GM18508 (cell line): ENCODE data around the gene PFDN2.

ENCODE experiments used
- ATAC-seq: cut with Tn5 transposase; IDR thresholded peaks from one replicate; pipeline ENCODE4 v1.9.1; 2021; ENCODE audit warnings: moderate number of reproducible peaks; ENCODE audit not compliant: insufficient read depth, unreplicated experiment

The PFDN2 gene

DNA sequence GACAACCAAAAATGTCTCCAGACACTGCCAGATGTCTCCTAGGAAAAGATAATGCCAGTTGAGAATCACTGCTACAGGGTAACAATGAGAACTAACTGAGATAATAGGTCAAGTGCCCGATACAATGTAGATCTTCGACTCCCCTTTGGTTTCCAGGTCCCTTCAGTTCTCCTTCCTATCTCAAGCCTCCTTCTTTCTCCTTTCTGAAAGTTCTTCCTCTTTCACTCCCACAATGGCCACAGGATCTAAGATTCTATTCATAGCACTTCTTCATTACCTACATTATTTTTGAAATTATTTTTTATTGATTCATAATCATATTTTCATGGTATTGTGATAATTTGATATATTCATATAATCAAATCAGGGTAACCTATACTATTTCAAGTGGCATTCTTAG, 6.3 kb downstream of the PFDN2 start:
- ATAC-seq = no peak

DNA sequence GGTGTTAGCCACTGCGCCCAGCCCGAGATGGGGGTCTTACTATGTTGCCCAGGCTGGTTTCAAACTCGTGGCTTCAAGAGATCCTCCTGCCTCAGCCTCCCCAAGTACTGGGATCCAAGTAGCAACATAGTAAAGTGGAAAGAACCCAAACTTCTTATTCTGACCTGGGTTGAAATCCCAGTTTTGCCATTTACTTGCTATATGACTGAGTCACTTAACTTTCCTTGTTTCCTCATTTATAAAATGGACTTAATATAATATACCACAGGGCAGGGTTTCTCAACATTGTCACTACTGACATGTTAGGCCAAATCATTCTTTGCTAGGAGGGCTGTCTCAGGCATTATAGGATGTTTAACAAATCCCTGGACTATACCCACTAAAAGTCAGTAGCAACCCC, 6.7 kb downstream of the PFDN2 start:
- ATAC-seq = no peak

DNA sequence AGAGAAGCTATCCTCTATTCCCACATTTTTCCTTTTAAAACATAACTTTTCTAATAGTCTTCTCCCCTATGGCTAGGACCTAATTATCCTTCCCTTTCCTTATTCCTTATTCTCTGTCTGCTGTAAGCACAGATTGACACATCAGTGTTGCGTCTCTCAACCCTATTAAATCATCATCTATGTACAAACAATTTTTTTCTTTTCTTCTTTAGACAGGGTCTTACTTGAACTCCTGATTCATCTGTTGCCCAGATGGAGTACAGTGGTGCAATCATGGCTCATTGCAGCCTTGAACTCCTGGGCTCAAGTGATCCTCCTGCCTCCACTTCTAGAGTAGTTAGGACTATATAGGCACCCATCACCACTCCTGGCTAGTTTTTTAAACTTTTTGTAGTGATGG, 11.4 kb downstream of the PFDN2 start:
- no peak for ATAC-seq

DNA sequence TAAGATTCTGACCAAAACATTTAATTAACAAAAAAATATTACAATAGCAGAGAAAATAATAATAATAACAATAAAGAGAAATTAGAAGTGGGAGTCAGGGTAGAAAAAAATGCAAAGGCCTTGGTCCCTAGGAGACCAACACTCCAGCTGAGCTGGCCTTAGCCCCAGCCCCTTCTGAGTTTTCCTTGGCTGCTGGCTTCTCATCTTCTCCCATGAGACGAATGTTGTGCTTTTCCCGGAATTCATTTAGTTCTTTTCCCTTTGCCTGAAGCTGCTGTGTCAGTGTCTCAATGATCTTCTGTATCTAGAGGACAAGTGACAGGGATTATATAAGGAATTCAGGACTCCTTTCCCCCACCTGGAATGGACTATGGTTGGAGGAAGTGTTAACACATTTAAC, 17.3 kb downstream of the PFDN2 start:
- no peak for ATAC-seq

DNA sequence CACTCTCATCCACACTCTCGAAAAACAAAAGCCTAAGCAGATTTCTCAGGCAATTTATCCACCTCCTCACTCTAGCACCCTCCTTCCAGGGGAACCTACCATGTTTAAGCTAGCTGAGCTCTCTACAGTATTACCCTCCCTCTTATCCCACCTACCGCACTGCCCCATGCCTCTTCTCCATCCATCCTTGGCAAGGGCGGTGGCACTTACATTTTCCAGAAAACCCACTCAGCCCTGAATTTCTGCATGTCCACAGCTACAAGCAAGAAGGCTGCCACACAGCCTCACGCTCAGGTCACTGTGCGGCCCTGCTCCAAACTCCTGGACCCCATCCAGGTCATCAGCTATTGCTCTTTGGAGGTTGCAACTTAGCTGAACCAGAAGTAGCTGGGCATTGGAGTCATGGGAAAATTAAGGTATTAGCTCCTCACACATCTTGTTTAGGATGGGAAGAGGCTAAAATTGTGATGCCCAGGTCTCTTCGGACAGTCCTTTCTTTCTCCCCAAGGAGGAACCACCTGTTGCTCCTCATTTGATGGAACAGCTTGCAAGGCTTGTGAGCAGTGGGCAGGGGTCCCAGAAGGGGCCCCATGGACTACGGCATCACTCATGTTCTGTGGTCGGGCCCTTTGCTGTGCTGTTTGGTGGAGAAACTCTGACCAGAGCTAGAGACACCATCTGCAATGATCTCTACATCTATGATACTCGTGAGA, 18.6 kb downstream of the PFDN2 start:
- no peak for ATAC-seq

DNA sequence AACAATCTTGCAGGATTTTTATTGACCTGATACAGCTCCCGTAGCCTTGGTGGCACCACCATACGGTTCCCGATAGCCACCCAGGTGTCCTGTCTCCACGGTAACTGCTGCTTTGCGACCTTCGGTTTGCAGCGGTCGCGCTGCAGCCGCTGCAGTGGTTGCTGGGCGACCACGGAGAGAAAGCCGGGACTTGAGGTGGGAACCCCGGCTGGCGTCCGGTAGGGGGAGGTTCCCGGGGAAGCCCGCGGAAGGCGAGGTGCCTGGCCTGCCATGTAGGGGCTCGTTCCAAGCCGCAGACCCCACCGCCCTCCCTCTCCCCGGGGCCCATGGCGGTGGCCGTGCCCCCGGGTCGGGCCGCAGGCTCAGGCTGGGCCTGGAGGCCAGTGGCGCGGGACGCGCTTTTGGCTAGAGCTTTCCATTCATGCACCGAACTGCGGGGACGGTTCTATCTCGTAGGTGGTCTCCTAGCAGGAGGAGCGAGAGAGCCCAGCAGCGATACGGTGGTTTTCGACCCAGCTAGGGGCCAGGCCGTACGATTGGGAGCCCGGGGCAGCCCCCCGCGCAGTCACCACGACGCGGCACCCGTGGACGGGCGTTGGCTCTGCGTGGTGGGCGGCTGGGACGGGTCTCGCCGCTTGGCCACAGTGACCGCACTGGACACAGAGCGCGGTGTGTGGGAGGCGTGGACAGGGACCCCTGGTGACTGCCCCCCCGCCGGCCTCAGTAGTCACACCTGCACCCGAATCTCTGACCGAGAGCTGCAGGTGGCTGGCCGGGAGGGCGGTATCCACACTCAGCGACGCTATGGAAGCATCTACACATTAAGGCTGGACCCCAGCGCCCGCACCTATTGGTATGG, 19.4 kb downstream of the PFDN2 start, which contains the start of gene KLHDC9:
Gene KLHDC9 (plus strand): TSS at position 152 of the 859 bp plus-strand sequence. CDS start 175 bp downstream, at position 327.
- ATAC-seq = peak; percentile 41

DNA sequence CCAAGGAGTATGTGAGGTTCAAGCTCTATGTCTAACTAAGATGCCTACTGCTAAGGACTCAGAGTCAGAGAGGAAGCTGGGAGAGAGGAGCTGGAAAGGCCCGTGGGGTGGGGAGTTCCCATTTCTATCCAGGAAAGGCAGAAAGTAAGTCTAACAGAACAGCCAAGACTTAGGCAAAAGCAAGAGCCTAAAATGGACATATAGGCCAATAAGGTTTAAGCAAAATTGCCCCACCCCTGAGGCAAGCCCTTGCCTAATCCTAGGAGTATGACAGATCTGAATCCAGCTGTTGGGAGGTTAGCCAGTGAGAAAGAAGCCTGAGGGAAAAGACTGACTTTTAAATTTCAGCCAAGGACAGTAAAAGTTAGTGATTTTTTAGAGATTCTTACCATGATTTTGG, 21.3 kb downstream of the PFDN2 start:
- peak; percentile 4 for ATAC-seq

DNA sequence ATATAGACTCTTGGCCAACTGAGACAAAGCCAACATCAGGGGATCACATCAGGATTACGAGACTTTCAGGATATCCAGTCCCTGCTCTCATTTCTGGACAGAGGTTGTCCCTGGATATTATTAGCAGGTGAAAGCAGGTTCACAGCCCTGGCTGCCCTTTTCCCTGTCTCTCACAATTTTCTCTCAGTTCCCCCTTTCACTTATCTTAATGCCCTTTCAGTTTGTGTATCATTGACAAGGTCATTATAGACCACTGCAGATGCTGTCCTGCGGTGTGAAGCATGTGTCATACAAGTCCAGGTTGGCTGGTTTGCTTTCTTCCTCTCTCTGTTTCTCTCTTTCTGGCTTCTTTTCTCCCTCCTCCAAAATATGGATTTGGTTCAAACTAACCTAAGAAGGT, 21.8 kb downstream of the PFDN2 start:
- peak; percentile 37 for ATAC-seq

DNA sequence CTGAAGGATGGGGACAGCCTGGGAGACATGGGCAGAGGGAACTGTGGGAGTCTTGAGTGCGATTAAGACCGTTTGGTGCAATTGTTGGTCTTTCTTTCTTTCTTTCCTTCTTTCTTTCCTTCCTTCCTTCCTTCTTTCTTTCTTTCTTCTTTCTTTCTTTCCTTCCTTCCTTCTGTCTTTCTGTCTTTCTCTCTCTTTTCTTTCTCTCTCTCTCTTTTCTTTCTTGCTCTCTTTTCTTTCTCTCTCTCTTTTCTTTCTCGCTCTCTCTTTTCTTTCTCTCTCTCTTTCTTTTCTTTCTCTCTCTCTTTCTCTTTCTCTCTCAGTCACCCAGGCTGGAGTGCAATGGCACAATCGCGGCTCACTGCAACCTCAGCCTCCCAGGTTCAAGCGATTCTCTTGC, 22.6 kb downstream of the PFDN2 start:
- no peak for ATAC-seq

DNA sequence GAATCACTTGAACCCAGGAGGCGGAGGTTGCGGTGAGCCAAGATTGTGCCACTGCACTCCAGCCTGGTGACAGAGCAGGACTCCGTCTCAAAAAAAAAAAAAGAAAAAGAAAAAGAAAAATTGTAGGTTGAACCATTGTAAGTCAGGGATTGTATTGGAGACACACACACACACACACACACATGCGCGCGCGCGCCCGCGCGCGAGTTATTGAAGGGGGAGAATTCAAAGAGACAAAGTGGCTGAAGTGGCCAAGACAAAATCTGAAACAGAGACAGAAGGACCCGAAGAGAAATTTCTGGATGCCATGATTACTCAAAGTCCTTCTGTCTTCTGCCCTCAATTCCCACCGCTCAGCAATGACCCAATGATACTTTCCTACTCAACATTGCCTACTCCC, 23.4 kb downstream of the PFDN2 start:
- no peak for ATAC-seq

DNA sequence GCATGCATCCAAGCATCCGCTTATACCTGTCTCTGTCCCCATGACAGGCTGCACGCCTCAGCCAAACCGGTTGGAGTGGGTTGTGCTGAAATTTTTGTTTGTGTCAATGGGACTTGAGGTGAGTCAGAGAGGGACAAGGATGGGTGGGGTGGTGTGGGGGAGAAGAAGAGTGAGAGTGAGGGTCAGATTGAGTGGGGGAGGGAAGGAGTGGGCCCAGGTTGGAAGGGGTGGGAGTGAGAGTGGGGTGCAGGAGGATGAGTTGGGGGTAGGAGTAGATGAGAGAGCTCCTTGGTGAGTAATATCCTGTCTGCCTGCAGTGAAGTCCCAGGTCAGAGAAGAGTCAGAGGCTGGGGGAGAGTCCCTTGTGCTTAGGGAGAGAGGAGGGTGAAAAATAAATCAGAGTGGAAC, 25.2 kb downstream of the PFDN2 start:
- no peak for ATAC-seq

DNA sequence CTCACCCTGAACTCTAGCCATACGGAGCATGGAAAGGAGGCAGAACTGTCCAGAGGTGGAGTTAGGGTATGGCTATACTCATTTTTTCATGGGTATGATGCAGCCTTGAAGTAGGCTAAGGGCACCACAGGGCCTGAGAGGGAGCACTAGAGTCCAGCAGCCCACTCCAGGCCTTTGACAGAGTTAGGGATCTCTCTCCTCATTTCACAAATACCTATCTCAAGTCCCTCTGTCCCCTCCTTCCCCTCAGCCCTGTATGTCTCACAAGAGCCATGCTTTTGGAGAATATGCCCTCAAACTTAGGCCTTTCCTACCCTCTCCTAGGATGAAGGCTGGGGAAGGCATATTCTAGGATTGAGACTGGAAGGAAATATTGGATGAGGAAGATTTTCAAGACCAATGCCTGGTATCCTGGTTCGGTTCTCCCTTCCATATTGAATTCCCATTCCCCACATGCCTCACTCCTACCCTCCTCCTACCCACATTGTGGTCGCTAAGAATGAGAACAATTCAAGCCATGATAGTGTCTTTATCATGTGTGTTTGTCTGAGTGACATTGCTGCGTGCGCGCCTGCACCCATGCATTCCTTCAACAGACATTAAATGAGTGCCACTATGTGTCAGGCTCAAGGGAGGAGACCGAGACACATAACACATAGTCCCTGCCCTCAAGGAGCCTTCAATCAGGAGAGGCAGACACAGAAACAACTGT, 25.9 kb downstream of the PFDN2 start:
- no peak for ATAC-seq

DNA sequence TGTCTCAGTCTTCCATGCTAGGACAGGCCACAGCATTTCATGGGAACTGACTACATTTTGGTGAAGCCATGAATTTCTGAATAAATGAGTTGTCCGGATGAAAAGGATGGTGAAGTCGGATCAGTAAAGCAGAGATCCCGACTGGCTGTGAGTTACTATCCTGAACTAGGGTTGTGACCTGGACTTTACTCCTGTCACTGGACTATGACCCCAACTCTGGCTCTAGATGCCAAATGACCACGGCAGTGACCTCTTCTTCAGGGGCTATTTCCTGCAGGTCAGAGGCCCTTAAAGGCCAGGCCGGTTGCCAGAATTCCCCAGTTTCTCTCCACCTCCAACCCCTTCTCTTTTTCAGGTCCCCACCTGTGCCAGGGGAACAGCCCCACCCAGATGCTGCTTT, 26.7 kb downstream of the PFDN2 start:
- no peak for ATAC-seq

DNA sequence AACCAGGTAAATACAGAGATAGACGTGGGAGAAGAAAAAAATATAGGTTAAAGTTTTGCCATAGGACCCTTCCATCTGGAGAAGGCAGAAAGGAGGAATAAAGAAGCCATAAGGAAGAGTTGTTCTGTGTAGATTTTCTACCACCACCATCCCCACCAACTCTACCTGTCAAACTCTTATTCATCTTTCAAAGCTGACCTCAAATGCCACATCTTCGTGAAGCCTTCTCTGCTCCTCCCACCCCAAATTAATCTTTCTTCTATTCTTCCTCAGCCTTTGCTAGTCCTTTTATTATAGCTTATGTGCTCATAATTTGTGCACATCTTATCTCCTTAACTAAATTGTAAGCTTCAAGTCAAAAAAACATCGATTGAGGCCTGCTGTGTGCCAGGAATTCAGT, 27.2 kb downstream of the PFDN2 start:
- ATAC-seq = no peak

DNA sequence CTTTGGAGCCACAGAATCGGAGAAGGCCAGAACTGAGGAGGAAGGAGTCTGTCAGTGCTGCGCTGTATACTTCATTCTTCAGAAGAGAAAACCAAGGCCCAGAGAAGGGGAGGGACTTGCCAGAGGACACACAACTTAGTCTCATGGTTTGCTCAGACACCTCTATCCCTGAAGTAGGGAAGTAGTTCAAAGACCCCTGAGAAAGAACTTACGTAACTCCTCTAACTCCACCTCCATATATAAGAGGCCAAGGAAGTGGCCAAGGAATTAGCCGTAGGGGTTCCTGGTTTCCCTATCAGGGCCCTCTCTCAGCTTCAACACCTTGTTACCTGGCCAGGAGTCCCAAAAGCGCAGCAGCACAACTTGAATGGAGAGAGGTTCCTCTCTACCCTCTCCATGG, 27.9 kb downstream of the PFDN2 start:
- no peak for ATAC-seq

DNA sequence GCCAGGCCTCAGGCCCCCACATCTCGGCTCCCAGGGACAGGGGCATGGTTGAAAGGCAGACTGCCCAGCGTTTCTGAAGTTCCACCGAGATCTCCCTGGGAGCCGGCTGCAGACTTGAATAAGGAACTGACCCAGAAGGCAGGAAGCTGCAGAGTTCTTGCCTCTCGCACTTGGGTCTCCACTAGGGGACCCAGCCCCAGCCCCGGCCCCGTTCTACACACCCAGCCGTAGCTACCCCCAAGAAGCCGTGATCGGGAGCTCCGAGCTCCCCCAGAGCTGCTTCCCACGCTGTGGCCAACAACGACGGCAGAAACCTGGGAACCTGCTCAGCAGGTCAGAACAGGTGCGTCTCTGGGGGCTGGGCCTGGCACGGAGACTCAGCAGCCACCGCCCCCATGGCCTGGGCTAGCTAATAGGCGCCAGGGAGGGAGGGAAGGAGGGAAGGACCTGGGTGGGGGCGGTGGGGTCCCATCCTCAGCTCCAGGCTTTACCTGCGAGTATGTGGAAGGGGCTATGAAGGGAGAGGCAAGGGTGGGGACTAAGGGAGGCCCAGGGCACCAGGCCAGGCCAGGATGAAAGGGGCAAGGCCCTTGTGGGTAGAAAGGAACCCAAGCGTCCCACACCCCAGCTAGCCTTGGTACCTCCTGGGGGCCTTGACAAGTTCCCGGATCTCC, 28.4 kb downstream of the PFDN2 start, which contains the start of gene NECTIN4:
Gene NECTIN4 (minus strand): TSS at position 308 of the 674 bp plus-strand sequence. CDS start 262 bp downstream, at position 46.
- no peak for ATAC-seq

DNA sequence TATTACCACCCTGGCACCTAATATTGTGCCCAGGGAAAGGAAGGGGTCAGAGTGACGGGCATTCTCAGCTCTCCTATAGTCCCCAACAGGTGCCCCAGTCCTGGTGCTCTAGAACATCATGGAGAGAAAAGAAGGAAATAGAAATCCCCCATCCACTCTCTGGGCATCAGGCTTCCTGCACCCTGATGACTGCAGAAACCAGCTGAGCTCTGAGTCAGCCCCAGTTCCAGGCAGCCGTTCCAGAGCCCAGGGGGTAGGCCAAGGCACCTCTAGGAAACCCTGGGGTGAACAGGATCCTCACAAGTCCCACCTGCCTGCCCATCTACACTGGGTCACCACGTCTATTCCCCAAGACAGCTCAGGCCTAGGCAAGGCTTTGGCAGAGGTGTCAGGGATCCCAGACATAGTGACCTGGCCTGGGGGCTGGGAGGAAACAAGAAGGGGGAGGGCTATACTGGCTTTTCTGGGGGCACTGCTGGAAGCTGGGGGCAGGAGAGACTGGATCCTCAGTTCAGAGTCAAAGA, 29.2 kb downstream of the PFDN2 start:
- no peak for ATAC-seq

DNA sequence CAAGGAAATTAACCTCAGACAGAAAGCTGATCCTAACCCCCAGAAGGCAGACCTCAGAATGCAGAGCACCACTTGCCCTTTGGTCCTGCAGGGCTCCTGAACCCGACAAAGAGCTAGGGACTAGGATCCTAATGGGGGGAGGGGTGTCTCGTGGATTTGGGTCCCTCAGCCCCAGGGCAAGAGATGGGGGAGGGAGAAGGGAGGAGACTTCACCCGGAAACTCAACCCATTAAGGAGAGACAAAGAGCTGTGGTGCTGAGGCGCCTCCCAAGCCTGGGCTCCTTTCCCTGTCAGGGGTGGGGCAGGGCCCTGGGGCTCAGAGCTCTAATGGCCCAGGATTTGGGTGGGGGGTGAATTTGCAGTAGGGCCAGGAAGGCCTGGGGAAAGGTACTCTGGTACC, 31.4 kb downstream of the PFDN2 start:
- ATAC-seq = no peak

DNA sequence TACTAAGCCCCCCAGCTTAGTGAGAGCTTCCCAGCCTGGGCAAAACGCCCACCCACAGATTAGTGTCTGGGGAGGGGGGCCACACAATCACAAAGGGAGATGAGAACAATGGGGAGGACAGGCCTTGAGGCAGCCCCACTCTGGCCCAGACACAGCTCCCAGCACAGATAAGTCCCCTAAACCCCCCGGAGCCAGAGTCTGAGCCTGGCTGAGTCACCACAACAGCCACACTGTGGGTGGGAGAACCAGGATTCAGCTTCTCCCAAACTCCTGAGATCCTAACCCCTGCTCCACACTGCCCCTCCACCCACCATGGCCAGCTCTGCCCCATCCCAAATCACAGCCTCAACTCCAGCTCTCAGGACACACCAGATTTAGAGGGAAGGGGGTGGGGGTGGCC, 32.7 kb downstream of the PFDN2 start:
- no peak for ATAC-seq

DNA sequence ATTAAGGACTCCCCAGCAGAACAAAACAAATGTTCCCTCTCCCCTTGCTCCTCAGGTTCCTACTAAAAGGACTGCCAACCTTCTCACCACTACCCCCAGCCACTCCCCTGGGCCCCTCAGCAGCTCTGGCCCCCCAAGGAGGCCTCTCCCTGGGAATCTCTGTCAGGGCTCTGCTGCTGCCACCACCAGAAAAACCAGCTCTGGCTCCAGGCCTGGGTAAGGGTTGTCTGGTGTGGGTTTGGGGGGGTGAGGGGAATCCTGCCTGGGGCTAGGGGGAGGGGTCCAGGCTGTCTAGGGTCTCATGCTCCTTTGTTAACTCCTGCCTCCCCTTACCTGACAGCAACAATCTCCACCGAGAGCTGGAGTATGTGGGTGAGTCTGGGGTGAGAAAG, 33.2 kb downstream of the PFDN2 start:
- no peak for ATAC-seq
